ENCODE measurements around the gene GGT7. TPM values are rescaled to one million over a fixed set of nuclear protein-coding genes. Genes with fewer than 3 reads are reported as not detected.

Gene GGT7
- total RNA-seq, 4 donors from 2014 or later, result 11.2 to 19.1 (median 15.1) TPM

- H3K9me3 ChIP-seq, result no peaks in the 10 kb centered on the region
- no peaks in the 10 kb centered on the region for H3K36me3 ChIP-seq
- no peak for DNase-seq
- peaks cover 0 to 3% (median 1%) of the 10 kb centered on the region in 4 donors for H3K4me1 ChIP-seq
- in situ Hi-C loops (cut with MboI; ENCODE audit: low pct_ligation_motif_present in 1 of 4, low pct_unique_long_range_greater_than_20kb in 1 of 4, low sequenced_read_pairs in 3 of 4) (loop anchor here in 2 of 4 donors (25.0 kb wide), 3 partner anchors 255 to 430 kb away; partner anchors contain the start of gene TRPC4AP (in 1 of the 2)), intact Hi-C loops (cut with DNase I; ENCODE audit: low total_unique reads) (no loop called here)
- H3K27me3 ChIP-seq, result no peaks in the 10 kb centered on the region
- H3K4me3 ChIP-seq, result no peak overlapping the region
- 55 to 75% methylated on average over 2 to 5 of the region's 5 CpGs for WGBS, 2 donors (ENCODE audit: low coverage in 1 of 2)
- H3K27ac ChIP-seq, result no peak overlapping the region
- no peak for TF ChIP-seq POLR2A (IDR thresholded peaks at IDR 0.05)
- TF ChIP-seq EP300 (IDR thresholded peaks at IDR 0.05; ENCODE audit: low read depth), result no peak
- TF ChIP-seq POLR2AphosphoS5 (IDR thresholded peaks at IDR 0.05), result no peak
- no peak for TF ChIP-seq CTCF (IDR thresholded peaks at IDR 0.05)
Observed at GRCh38 chr20:34831936-34832335, 40.7 kb downstream of the GGT7 start.

GRCh38 chr20:34829191-34829590, 43.5 kb downstream of the GGT7 start:
- TF ChIP-seq POLR2A (IDR thresholded peaks at IDR 0.05), result no peak
- no peak for TF ChIP-seq POLR2AphosphoS5 (IDR thresholded peaks at IDR 0.05)
- TF ChIP-seq CTCF (IDR thresholded peaks at IDR 0.05), result no peak
- TF ChIP-seq EP300 (IDR thresholded peaks at IDR 0.05; ENCODE audit: low read depth), result no peak
- H3K27me3 ChIP-seq, result no peaks in the 10 kb centered on the region
- no peaks in the 10 kb centered on the region for H3K36me3 ChIP-seq
- H3K9me3 ChIP-seq, result no peaks in the 10 kb centered on the region
- WGBS, 2 donors (ENCODE audit: low coverage in 1 of 2), result 71 to 79% methylated on average over 3 of the region's 3 CpGs
- intact Hi-C loops (cut with DNase I; ENCODE audit: low total_unique reads) (no loop called here), in situ Hi-C loops (cut with MboI; ENCODE audit: low pct_ligation_motif_present in 1 of 4, low pct_unique_long_range_greater_than_20kb in 1 of 4, low sequenced_read_pairs in 3 of 4) (loop anchor here in 2 of 4 donors (25.0 kb wide), 3 partner anchors 258 to 433 kb away; partner anchors contain the start of gene TRPC4AP (in 1 of the 2))
- DNase-seq, result no peak
- H3K4me3 ChIP-seq, result no peak overlapping the region
- H3K27ac ChIP-seq, result no peak overlapping the region
- H3K4me1 ChIP-seq, result peaks cover 0 to 11% (median 7%) of the 10 kb centered on the region in 4 donors

- H3K9me3 ChIP-seq, result no peaks in the 10 kb centered on the region
- peak; percentile 91 for DNase-seq
- peaks cover 0 to 43% (median 30%) of the 10 kb centered on the region in 4 donors for H3K4me1 ChIP-seq
- no peak for TF ChIP-seq POLR2A (IDR thresholded peaks at IDR 0.05)
- TF ChIP-seq EP300 (IDR thresholded peaks at IDR 0.05; ENCODE audit: low read depth), result no peak
- TF ChIP-seq POLR2AphosphoS5 (IDR thresholded peaks at IDR 0.05), result peak in 1 of 3 donors; percentile 35
- no peaks in the 10 kb centered on the region for H3K36me3 ChIP-seq
- in situ Hi-C loops (cut with MboI; ENCODE audit: low pct_ligation_motif_present in 1 of 4, low pct_unique_long_range_greater_than_20kb in 1 of 4, low sequenced_read_pairs in 3 of 4), result loop anchor here in 2 of 4 donors (25.0 kb wide), 3 partner anchors 262 to 437 kb away; partner anchors contain the start of gene TRPC4AP (in 1 of the 2)
- H3K27me3 ChIP-seq, result no peaks in the 10 kb centered on the region
- peak within 1 kb of the TSS; percentile 92 to 98 (median 96) for H3K4me3 ChIP-seq
- H3K27ac ChIP-seq, result peak within 1 kb of the TSS; percentile 93 to 97 (median 94)
- intact Hi-C loops (cut with DNase I; ENCODE audit: low total_unique reads), result no loop called here
- WGBS, 2 donors (ENCODE audit: low coverage in 1 of 2), result 11 to 34% methylated on average over 6 to 31 of the region's 52 CpGs
Observed at GRCh38 chr20:34825530-34826362, 46.9 kb downstream of the GGT7 start, which contains the start of gene NCOA6. Gene NCOA6, minus strand, starts transcription at chr20:34825651. Its CDS starts 43,296 bp downstream, at chr20:34782355.

GRCh38 chr20:34824806-34825529, 47.7 kb downstream of the GGT7 start:
- Histone ChIP-seq H3K4me3 (peak overlapping the region; percentile 92 to 98 (median 96)), H3K27me3 (no peaks in the 10 kb centered on the region), H3K36me3 (no peaks in the 10 kb centered on the region), H3K4me1 (peaks cover 0 to 46% (median 30%) of the 10 kb centered on the region in 4 donors), H3K9me3 (no peaks in the 10 kb centered on the region), H3K27ac (peak overlapping the region; percentile 93 to 97 (median 94))
- intact Hi-C loops (cut with DNase I; ENCODE audit: low total_unique reads), result no loop called here
- peak; percentile 64 for DNase-seq
- in situ Hi-C loops (cut with MboI; ENCODE audit: low pct_ligation_motif_present in 1 of 4, low pct_unique_long_range_greater_than_20kb in 1 of 4, low sequenced_read_pairs in 3 of 4), result loop anchor here in 2 of 4 donors (25.0 kb wide), 3 partner anchors 262 to 437 kb away; partner anchors contain the start of gene TRPC4AP (in 1 of the 2)
- TF ChIP-seq POLR2AphosphoS5 (IDR thresholded peaks at IDR 0.05) (no peak), EP300 (IDR thresholded peaks at IDR 0.05; ENCODE audit: low read depth) (no peak), POLR2A (IDR thresholded peaks at IDR 0.05) (no peak), CTCF (IDR thresholded peaks at IDR 0.05) (peak in 1 of 5 experiments; percentile 13)
- 2 to 17% methylated on average over 1 to 22 of the region's 68 CpGs for WGBS, 2 donors (ENCODE audit: low coverage in 1 of 2)
